Muscle of leg (tissue), 11 donors: ENCODE results near the gene DKK2. TPM values are rescaled to one million over a fixed set of nuclear protein-coding genes. Genes with fewer than 3 reads are reported as not detected.

ENCODE experiments used
- DNase-seq: peaks from one replicate; pipeline ENCODE4 v3.0.0; 2013
- H3K27ac ChIP-seq: one replicate; pipeline ENCODE4 v1.5.1; 2013; ENCODE audit warnings: mild to moderate bottlenecking, low read length, control low read depth
- H3K27me3 ChIP-seq: one replicate; pipeline ENCODE4 v1.6.1; 2013; ENCODE audit warnings: low read length; ENCODE audit not compliant: control insufficient read depth, insufficient read depth
- H3K36me3 ChIP-seq: one replicate; pipeline ENCODE4 v1.6.1; 2013; ENCODE audit warnings: low read length; ENCODE audit not compliant: control insufficient read depth, insufficient read depth
- H3K4me1 ChIP-seq: one replicate; pipeline ENCODE4 v1.6.1; 2013; ENCODE audit warnings: low read length; ENCODE audit not compliant: control insufficient read depth, insufficient read depth
- H3K4me3 ChIP-seq: one replicate; pipeline ENCODE4 v1.5.1; 2013; ENCODE audit warnings: low read length, control low read depth
- H3K9me3 ChIP-seq: replicated peaks from 2 replicates; pipeline ENCODE4 v1.6.1; 2013; ENCODE audit warnings: low read depth, low read length; ENCODE audit not compliant: control insufficient read depth
- WGBS: methylation state at CpG from one replicate; pipeline ENCODE4 v1.1.5; 2013; ENCODE audit warnings: missing lambda C conversion rate; ENCODE audit not compliant: insufficient coverage; 5-methylcytosine and 5-hydroxymethylcytosine counted together
- polyA plus RNA-seq, 8 donors: library from polyadenylated mRNA; unstranded; fragments of 120-200 nt; gene quantifications; one replicate each; pipeline versions ENCODE4 v1.2.1 to v1.2.3, GENCODE V29; 2013; ENCODE audit warnings: inconsistent platforms in 1 of 8, low replicate concordance in 1 of 8; ENCODE audit not compliant: insufficient read length in 8 of 8, insufficient read depth in 1 of 8
- total RNA-seq: library from RNA; stranded (reverse); fragments of 120-200 nt; gene quantifications from one replicate; pipeline ENCODE4 v1.2.4, GENCODE V29; 2013

The DKK2 gene
- total and polyA plus RNA-seq, 9 donors, result 12.1 to 48.5 (median 30.6) TPM

DNA sequence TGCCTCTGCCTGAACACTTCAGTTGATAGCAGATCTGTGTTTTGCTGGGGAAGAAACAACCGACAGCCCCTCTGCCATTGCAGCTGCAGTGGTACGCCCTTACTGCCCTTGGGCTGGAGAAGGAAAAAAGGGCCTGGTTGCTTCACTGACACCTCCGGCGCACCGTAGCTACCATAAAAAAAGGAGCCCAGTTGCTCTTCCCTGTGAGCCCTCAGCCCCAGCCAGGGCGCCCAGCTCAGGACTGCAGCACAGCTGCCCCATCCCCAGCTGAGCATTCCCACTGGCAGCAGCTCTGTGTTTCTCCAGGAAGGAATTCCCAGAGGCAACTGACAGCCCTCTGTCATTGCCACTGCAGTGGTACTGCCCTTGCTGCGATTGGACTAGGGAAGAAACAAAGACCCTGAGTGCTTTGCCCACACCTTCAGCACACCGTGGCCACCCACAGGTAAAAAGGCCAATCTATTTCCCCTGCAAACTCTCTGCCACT lies 142.7 kb downstream of the DKK2 start:
- Histone ChIP-seq H3K4me3 (no peak overlapping the region), H3K27me3 (no peaks in the 10 kb centered on the region), H3K4me1 (no peaks in the 10 kb centered on the region), H3K27ac (no peak overlapping the region), H3K9me3 (no peaks in the 10 kb centered on the region), H3K36me3 (no peaks in the 10 kb centered on the region)
- WGBS, result 92% methylated on average over 8 of the region's 8 CpGs
- DNase-seq, result no peak

DNA sequence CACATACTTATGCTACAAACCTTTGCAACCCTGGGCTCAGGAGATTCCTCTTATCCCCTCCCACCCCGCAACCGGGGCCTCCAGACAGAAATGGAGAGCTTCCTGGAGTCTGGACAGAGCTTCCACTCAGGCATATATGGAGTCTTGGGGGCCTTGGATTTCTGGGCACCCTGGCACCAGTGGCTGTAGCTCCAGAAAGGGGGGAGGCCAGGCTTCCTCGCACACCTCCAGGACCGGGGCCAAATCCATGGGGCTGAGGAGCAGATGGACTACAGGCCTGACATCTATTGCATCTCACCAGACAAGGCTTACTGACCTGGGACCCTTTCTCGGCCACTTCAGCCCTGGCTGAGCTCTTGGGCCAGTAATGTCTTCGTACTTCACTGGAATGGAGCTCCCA lies 143.3 kb downstream of the DKK2 start:
- Histone ChIP-seq H3K27me3 (no peaks in the 10 kb centered on the region), H3K36me3 (no peaks in the 10 kb centered on the region), H3K4me1 (no peaks in the 10 kb centered on the region), H3K27ac (no peak overlapping the region), H3K4me3 (no peak overlapping the region), H3K9me3 (no peaks in the 10 kb centered on the region)
- 86% methylated on average over 4 of the region's 6 CpGs for WGBS
- no peak for DNase-seq

DNA sequence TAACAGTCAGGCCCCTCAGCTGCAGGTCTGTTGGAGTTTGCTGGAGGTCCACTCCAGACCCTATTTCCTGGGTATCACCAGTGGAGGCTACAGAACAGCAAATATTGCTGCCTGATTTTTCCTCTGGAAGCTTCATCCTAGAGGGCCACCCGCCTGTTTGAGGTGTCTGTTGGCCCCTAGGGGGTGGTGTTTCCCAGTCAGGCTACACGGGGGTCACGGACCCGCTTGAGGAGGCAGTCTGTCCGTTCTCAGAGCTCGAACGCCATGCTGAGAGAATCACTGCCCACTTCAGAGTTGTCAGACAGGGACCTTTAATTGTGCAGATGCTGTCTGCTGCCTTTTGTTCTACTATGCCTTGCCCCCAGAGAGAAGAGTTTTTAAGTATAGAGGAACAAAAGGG lies 160.8 kb downstream of the DKK2 start:
- Histone ChIP-seq H3K4me3 (no peak overlapping the region), H3K9me3 (no peaks in the 10 kb centered on the region), H3K27ac (no peak overlapping the region), H3K4me1 (no peaks in the 10 kb centered on the region), H3K27me3 (no peaks in the 10 kb centered on the region), H3K36me3 (no peaks in the 10 kb centered on the region)
- 82% methylated on average over 7 of the region's 7 CpGs for WGBS
- no peak for DNase-seq
